Central memory CD8-positive, alpha-beta T cell (primary cell): Measurements from ENCODE around the gene YWHAQ.
A peak's percentile ranks its signal among the peaks of the same experiment; 100 is the strongest.
"Not testable (repeated sequence)": the region's sequence is repeated elsewhere in the genome, so short reads cannot be mapped to it uniquely, and the experiment has no call there.

ENCODE experiments used
- ATAC-seq: fragments of 150-1000 bp; cut with Tn5 transposase; replicated peaks from 2 replicates; pipeline ENCODE4 v1.10.0; 2022; ENCODE audit warnings: mild to moderate bottlenecking, moderate FRiP score, moderate number of reproducible peaks; ENCODE audit not compliant: poor library complexity, severe bottlenecking; ENCODE audit errors: extremely low read depth
- DNase-seq, 2 donors: peaks; one replicate each; pipeline ENCODE4 v3.0.0; 2021; ENCODE audit warnings: low spot score in 2 of 2
- H3K27ac Mint-ChIP-seq: one replicate; pipeline ENCODE4 v1.8.0; 2022; ENCODE audit warnings: low read depth, mild to moderate bottlenecking, moderate library complexity, mixed read lengths
- H3K27me3 Mint-ChIP-seq: one replicate; pipeline ENCODE4 v1.8.0; 2022; ENCODE audit warnings: mixed read lengths
- H3K36me3 Mint-ChIP-seq: one replicate; pipeline ENCODE4 v1.8.0; 2022; ENCODE audit warnings: mild to moderate bottlenecking, moderate library complexity, mixed read lengths; ENCODE audit not compliant: insufficient read depth
- H3K4me1 Mint-ChIP-seq: one replicate; pipeline ENCODE4 v1.8.0; 2022; ENCODE audit warnings: mixed read lengths
- H3K4me3 Mint-ChIP-seq: one replicate; pipeline ENCODE4 v1.8.0; 2022; ENCODE audit warnings: mild to moderate bottlenecking, moderate library complexity, mixed read lengths
- H3K9me3 Mint-ChIP-seq: one replicate; pipeline ENCODE4 v1.8.0; 2022; ENCODE audit warnings: mixed read lengths

The YWHAQ gene

DNA sequence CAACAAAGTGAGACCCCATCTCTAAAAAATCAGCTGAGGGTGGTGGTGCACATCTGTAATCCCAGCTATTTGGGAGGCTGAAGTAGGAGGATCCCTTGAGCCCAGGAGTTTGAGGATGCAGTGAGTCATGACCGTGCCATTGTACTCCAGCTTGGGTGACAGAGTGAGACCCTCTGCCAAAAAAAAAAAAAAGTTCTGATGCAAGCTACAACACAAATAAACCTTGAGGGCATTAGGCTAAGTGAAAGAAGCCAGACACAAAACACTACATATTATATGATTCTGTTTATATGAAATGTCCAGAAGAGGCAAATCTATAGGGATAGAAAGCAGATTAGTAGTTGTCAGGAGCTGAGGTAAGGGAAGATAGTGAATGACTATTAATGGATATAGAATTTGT lies 13.0 kb downstream of the YWHAQ start:
- DNase-seq = no peak
- H3K4me1 Mint-ChIP-seq = peaks cover 92% of the 10 kb centered on the region
- H3K36me3 Mint-ChIP-seq = peaks cover 34% of the 10 kb centered on the region
- H3K4me3 Mint-ChIP-seq = peak overlapping the region; percentile 51
- H3K27me3 Mint-ChIP-seq = no peaks in the 10 kb centered on the region
- ATAC-seq = no peak
- H3K27ac Mint-ChIP-seq = peak overlapping the region; percentile 91
- no peaks in the 10 kb centered on the region for H3K9me3 Mint-ChIP-seq

GRCh38 chr2:9617296-9617695 lies 13.5 kb downstream of the YWHAQ start:
- Mint-ChIP-seq H3K9me3 (no peaks in the 10 kb centered on the region), H3K27ac (peak overlapping the region; percentile 91), H3K36me3 (peaks cover 31% of the 10 kb centered on the region), H3K4me1 (peaks cover 92% of the 10 kb centered on the region), H3K27me3 (no peaks in the 10 kb centered on the region), H3K4me3 (peak overlapping the region; percentile 51)
- DNase-seq (no peak), ATAC-seq (no peak)

DNA sequence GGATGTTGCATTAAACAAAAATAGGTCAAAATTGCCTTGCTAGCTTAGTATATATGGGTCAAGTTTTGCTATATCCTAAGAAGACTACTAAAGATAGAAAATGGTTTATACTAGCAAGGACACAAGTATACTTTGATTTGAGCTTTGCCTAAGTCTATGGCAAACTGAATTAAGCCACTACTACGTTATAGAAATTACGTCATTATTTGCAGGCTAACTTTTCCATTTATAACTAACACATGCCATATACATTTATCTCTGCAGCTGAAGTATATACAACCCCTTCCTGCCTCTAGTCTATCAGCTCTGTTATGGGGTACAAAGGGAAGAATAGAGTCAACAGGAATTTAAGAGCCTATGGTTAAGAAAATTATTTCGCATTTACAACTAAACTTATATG lies 16.2 kb downstream of the YWHAQ start:
- H3K36me3 Mint-ChIP-seq = peaks cover 32% of the 10 kb centered on the region
- H3K4me3 Mint-ChIP-seq = peak overlapping the region; percentile 43
- DNase-seq (no peak), ATAC-seq (no peak)
- H3K9me3 Mint-ChIP-seq = no peaks in the 10 kb centered on the region
- peaks cover 96% of the 10 kb centered on the region for H3K4me1 Mint-ChIP-seq
- peak overlapping the region; percentile 20 for H3K27ac Mint-ChIP-seq
- no peaks in the 10 kb centered on the region for H3K27me3 Mint-ChIP-seq

DNA sequence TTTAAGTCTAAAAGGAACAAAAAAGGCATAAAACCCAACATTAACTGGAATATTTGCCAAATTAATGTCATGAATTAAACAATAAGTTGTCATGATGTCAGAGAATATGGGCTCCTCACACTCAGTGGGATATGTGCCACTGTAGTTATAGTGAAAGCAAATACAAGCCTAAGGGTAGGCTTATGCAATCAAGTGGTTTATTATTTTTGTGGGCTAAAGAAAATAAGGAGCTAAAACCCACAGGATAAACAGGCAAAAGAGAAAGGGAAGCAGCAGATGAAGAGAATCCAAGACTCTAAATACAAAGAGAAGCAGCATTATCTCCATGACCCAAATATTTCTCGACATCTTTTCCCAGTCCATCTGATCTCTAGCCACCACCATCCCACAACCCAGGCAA lies 17.5 kb downstream of the YWHAQ start:
- Mint-ChIP-seq H3K27ac (peak overlapping the region; percentile 20), H3K27me3 (no peaks in the 10 kb centered on the region), H3K36me3 (peaks cover 24% of the 10 kb centered on the region), H3K9me3 (no peaks in the 10 kb centered on the region), H3K4me1 (peaks cover 94% of the 10 kb centered on the region), H3K4me3 (no peak overlapping the region)
- no peak for ATAC-seq
- DNase-seq = no peak

DNA sequence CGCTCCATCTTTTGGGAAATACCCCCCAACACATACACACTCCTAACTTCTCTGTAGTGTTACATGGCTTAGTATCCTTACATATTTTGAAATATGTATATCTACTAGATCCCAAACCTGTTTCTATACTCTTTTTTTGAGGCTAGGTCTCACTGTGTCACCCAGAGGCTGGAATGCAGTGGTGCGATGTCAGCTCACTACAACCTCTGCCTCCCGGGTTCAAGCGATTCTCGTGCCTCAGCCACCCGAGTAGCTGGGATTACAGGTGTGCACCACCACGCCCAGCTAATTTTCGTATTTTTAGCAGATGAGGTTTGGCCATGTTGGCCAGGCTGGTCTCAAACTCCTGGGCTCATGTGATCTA lies 19.3 kb downstream of the YWHAQ start:
- Mint-ChIP-seq H3K36me3 (peaks cover 26% of the 10 kb centered on the region), H3K4me1 (peaks cover 90% of the 10 kb centered on the region)
- H3K27ac Mint-ChIP-seq, H3K9me3 Mint-ChIP-seq, H3K27me3 Mint-ChIP-seq, DNase-seq, ATAC-seq, H3K4me3 Mint-ChIP-seq: not testable (repeated sequence)

DNA sequence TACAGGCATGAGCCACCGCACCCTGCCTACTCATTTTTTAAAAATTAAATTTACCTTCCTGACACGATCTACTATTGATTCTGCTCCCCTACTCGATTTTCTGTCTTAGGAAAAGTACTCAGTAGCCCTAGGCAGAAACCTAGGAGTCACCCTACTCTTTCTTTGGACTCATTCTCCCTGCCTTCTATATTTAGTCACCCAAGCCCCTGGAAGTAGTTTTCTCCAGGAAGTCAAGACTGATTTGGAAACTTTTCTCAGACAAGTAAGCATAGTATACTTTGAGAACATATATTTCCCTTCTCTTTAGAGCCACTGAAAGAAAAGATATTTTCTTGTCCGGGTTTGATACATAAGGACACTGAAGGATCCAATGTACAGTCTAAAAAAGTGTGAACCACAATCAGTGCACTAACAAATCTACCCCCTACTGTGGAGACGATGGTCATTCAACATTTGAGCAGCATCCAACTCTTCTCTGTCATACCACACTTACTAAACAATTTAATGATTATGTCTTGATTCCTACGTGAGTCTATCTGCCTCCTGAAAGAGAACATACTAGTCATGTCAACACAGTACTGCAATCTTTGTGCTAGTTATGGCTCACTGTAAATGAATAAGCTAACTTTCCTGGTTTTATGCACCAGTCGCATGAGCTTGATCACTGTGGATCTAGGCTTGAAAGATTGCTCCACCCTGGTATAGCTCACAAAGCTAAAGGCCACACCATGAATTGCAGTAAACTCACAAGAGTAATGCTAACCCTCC lies 19.8 kb downstream of the YWHAQ start:
- peaks cover 90% of the 10 kb centered on the region for H3K4me1 Mint-ChIP-seq
- ATAC-seq (no peak), DNase-seq (no peak)
- H3K27me3 Mint-ChIP-seq = no peaks in the 10 kb centered on the region
- no peak overlapping the region for H3K4me3 Mint-ChIP-seq
- peaks cover 26% of the 10 kb centered on the region for H3K36me3 Mint-ChIP-seq
- H3K9me3 Mint-ChIP-seq = no peaks in the 10 kb centered on the region
- H3K27ac Mint-ChIP-seq = no peak overlapping the region

DNA sequence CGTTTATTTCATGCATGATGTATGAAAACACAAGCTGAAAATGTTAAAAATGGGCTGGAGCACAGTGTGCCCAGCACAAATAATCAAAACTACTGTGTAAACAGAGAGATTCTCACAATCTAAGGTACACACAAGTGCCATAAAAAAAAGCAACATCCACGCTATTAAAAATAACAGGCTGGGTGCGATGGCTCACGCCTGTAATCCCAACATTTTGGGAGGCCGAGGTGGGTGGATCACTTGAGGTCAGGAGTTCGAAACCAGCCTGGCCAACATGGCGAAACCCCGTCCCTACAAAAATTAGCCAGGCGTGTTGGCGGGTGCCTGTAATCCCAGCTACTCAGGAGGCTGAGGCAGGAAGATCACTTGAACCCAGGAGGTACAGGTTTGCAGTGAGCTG lies 22.3 kb downstream of the YWHAQ start:
- not testable (repeated sequence) for H3K9me3 Mint-ChIP-seq

DNA sequence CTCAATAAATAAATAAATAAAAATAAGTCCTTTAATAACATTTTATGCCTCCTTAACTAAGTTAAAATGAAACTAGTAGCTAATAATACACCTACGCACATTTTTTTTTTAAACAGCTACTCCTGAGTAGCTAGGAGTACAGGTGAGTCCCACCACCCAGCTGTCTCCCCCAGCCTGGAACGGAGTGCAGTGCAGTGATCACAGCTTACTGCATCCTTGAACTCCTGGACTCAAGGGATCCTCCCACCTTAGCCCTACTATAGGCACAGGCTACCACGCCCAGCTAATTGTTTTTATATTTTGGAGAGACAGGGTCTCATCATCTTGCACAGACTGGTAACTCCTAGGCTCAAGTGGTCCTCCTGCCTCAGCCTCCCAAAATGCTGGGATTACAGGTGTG lies 28.4 kb downstream of the YWHAQ start:
- Mint-ChIP-seq H3K4me1 (peaks cover 45% of the 10 kb centered on the region), H3K4me3 (no peak overlapping the region), H3K36me3 (peaks cover 25% of the 10 kb centered on the region), H3K27ac (no peak overlapping the region), H3K9me3 (peaks cover 6% of the 10 kb centered on the region), H3K27me3 (no peaks in the 10 kb centered on the region)
- ATAC-seq (no peak), DNase-seq (no peak)

More for the DNA sequence above, 22.3 kb downstream of the YWHAQ start:
- peak; percentile 9 for ATAC-seq
- DNase-seq, H3K27me3 Mint-ChIP-seq: not testable (repeated sequence)
- H3K27ac Mint-ChIP-seq = peak overlapping the region; percentile 94
- peak overlapping the region; percentile 75 for H3K4me3 Mint-ChIP-seq
- H3K36me3 Mint-ChIP-seq = peaks cover 26% of the 10 kb centered on the region
- H3K4me1 Mint-ChIP-seq = peaks cover 77% of the 10 kb centered on the region

DNA sequence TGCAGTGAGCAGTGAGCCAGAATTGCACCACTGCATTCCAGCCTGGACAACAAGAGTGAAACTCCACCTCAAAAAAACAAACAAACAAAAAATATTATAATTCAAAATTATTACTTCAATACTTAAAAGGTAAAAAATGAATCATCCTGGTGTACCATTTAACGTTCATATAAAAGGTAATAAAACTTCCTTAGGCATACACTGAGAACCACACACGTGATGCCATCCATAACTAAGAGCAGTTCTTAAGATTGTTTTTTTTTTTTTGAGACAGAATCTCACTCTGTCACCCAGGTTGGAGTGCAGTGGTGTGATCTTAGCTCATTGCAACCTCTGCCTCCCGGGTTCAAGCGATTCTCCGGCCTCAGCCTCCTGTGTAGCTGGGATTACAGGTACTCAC lies 29.4 kb downstream of the YWHAQ start:
- peaks cover 48% of the 10 kb centered on the region for H3K4me1 Mint-ChIP-seq
- peak overlapping the region; percentile 51 for H3K27ac Mint-ChIP-seq
- H3K36me3 Mint-ChIP-seq = peaks cover 24% of the 10 kb centered on the region
- H3K27me3 Mint-ChIP-seq = no peaks in the 10 kb centered on the region
- ATAC-seq (no peak), DNase-seq (no peak)
- H3K4me3 Mint-ChIP-seq = no peak overlapping the region
- H3K9me3 Mint-ChIP-seq = peaks cover 6% of the 10 kb centered on the region

- Mint-ChIP-seq H3K36me3 (peaks cover 19% of the 10 kb centered on the region), H3K27me3 (no peaks in the 10 kb centered on the region), H3K4me1 (peaks cover 51% of the 10 kb centered on the region), H3K9me3 (peaks cover 6% of the 10 kb centered on the region), H3K4me3 (no peak overlapping the region), H3K27ac (no peak overlapping the region)
- ATAC-seq (no peak), DNase-seq (no peak)
Observed at GRCh38 chr2:9599430-9599829, 31.4 kb downstream of the YWHAQ start.

GRCh38 chr2:9596621-9597311 lies 34.0 kb downstream of the YWHAQ start:
- Mint-ChIP-seq H3K36me3 (peaks cover 21% of the 10 kb centered on the region), H3K9me3 (peaks cover 6% of the 10 kb centered on the region), H3K27ac (peak overlapping the region; percentile 79), H3K4me3 (peak overlapping the region; percentile 73), H3K4me1 (peaks cover 59% of the 10 kb centered on the region), H3K27me3 (no peaks in the 10 kb centered on the region)
- no peak for DNase-seq
- ATAC-seq = peak; percentile 72

DNA sequence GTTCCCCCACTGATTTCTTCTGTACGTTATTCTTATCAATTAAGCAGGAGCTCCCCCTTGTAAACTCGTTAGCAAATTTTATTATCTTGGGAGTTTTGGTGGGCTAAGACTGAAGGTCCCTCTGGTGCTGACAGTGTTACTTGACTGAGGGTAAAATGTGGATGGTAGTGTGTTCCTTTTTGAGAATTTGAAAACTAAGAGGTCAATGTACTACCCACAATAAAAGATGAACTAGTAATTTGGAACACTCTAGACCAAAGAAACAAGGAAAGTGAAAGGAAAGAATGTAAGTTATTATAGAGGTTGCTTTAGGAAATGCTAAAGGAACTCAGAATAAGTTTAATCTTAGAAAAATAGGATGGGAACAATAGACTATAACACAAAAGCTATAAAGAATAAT lies 35.1 kb downstream of the YWHAQ start:
- ATAC-seq = no peak
- Mint-ChIP-seq H3K4me3 (peak overlapping the region; percentile 73), H3K4me1 (peaks cover 69% of the 10 kb centered on the region)

GRCh38 chr2:9595256-9595655 lies 35.5 kb downstream of the YWHAQ start:
- H3K9me3 Mint-ChIP-seq, H3K27me3 Mint-ChIP-seq, DNase-seq, ATAC-seq, H3K4me3 Mint-ChIP-seq: not testable (repeated sequence)
- Mint-ChIP-seq H3K27ac (peak overlapping the region; percentile 79), H3K4me1 (peaks cover 71% of the 10 kb centered on the region), H3K36me3 (peaks cover 31% of the 10 kb centered on the region)

More for the DNA sequence above, 35.1 kb downstream of the YWHAQ start:
- peak overlapping the region; percentile 79 for H3K27ac Mint-ChIP-seq
- DNase-seq = no peak
- no peaks in the 10 kb centered on the region for H3K27me3 Mint-ChIP-seq
- peaks cover 6% of the 10 kb centered on the region for H3K9me3 Mint-ChIP-seq
- H3K36me3 Mint-ChIP-seq = peaks cover 29% of the 10 kb centered on the region
